HL-60 (cell line): ENCODE data around the gene BAD.

Experiments
- DNase-seq, 2 experiments: peaks; one replicate each; pipeline ENCODE4 v3.0.0-alpha.2; 2010 to 2020; ENCODE audit warnings: low read depth in 1 of 2, low spot score in 1 of 2
- H3K27ac ChIP-seq: fragments of 250-450 bp; sonication (Bioruptor Pico); replicated peaks from 2 replicates; pipeline ENCODE4 v1.5.1; 2020; ENCODE audit warnings: mild to moderate bottlenecking, moderate library complexity
- H3K27me3 ChIP-seq: fragments of 250-450 bp; sonication (Bioruptor Pico); 2 replicates; pipeline ENCODE4 v1.5.1; 2021; ENCODE audit warnings: mild to moderate bottlenecking, moderate library complexity; ENCODE audit not compliant: insufficient read depth, poor library complexity, severe bottlenecking
- H3K4me3 ChIP-seq: replicated peaks from 2 replicates; pipeline ENCODE4 v1.5.1; 2011; ENCODE audit warnings: mild to moderate bottlenecking, control low read depth, low read length; ENCODE audit not compliant: insufficient read depth
- CTCF ChIP-seq: IDR thresholded peaks from one replicate; pipeline ENCODE4 v1.5.1; 2011; ENCODE audit warnings: low read length, control low read depth, inconsistent platforms; ENCODE audit not compliant: insufficient read depth
- GABPA ChIP-seq: IDR thresholded peaks from 2 replicates; pipeline ENCODE4 v1.6.1; 2012; ENCODE audit warnings: low read depth
- POLR2AphosphoS5 ChIP-seq: IDR thresholded peaks from 2 replicates; pipeline ENCODE4 v1.6.1; 2012; ENCODE audit warnings: low read depth
- REST ChIP-seq: IDR thresholded peaks from 2 replicates; pipeline ENCODE4 v1.6.1; 2012; ENCODE audit warnings: low read depth; ENCODE audit not compliant: insufficient replicate concordance
- SPI1 ChIP-seq: IDR thresholded peaks from 2 replicates; pipeline ENCODE4 v1.6.1; 2012; ENCODE audit warnings: low read depth, mild to moderate bottlenecking, borderline replicate concordance

BAD gene

GRCh38 chr11:64240435-64241240 lies 43.8 kb downstream of the BAD start, which contains the start of gene FKBP2:
TSS of gene FKBP2 (plus strand) at chr11:64241095. CDS start at chr11:64242388, 1,293 bp downstream.
- peak within 1 kb of the TSS; percentile 80 for H3K4me3 ChIP-seq
- peak; percentile 95 to 97 for DNase-seq
- TF ChIP-seq SPI1 (no peak; the same call in 1 of the 2 replicates), CTCF (no peak), POLR2AphosphoS5 (peak; percentile 81), GABPA (peak; percentile 84), REST (peak; percentile 30)
- no peaks in the 10 kb centered on the region for H3K27me3 ChIP-seq
- H3K27ac ChIP-seq, result peak within 1 kb of the TSS; percentile 97

GRCh38 chr11:64239662-64240434 lies 44.6 kb downstream of the BAD start:
- Histone ChIP-seq H3K4me3 (peak overlapping the region; percentile 80), H3K27me3 (no peaks in the 10 kb centered on the region), H3K27ac (peak overlapping the region; percentile 97)
- TF ChIP-seq SPI1, result peak; percentile 90; the same call in 1 of the 2 replicates
- TF ChIP-seq CTCF, result no peak
- peak; percentile 93 to 94 for DNase-seq

GRCh38 chr11:64238999-64239398 lies 45.5 kb downstream of the BAD start:
- Histone ChIP-seq H3K4me3 (no peak overlapping the region), H3K27ac (peak overlapping the region; percentile 97), H3K27me3 (no peaks in the 10 kb centered on the region)
- TF ChIP-seq SPI1 (no peak; the same call in 1 of the 2 replicates), GABPA (0 out of 2 replicates have a peak, but pooled peaks have one; percentile 12), POLR2AphosphoS5 (peak; percentile 83)
- peak in 1 of 2 experiments; percentile 90 for DNase-seq

GRCh38 chr11:64238076-64238475 lies 46.4 kb downstream of the BAD start:
- peak in 1 of 2 experiments; percentile 70 for DNase-seq
- no peaks in the 10 kb centered on the region for H3K27me3 ChIP-seq
- H3K4me3 ChIP-seq, result no peak overlapping the region
- peak overlapping the region; percentile 97 for H3K27ac ChIP-seq
- TF ChIP-seq POLR2AphosphoS5 (no peak), SPI1 (peak; percentile 78)

GRCh38 chr11:64237484-64237951 lies 46.9 kb downstream of the BAD start:
- Histone ChIP-seq H3K27me3 (no peaks in the 10 kb centered on the region), H3K27ac (peak overlapping the region; percentile 97), H3K4me3 (no peak overlapping the region)
- no peak for DNase-seq
- TF ChIP-seq GABPA (no peak), REST (no peak)
